Stimulated activated naive CD4-positive, alpha-beta T cell treated with Interleukin-2 at 50 U/mL for 16 hours (primary cell): ENCODE measurements around the gene GLG1.
"Not testable (repeated sequence)": the region's sequence is repeated elsewhere in the genome, so short reads cannot be mapped to it uniquely, and the experiment has no call there.

Experiments used
- DNase-seq: peaks from one replicate; lab custom pipeline; 2025; lab: John Stamatoyannopoulos, UW

The GLG1 gene

DNA sequence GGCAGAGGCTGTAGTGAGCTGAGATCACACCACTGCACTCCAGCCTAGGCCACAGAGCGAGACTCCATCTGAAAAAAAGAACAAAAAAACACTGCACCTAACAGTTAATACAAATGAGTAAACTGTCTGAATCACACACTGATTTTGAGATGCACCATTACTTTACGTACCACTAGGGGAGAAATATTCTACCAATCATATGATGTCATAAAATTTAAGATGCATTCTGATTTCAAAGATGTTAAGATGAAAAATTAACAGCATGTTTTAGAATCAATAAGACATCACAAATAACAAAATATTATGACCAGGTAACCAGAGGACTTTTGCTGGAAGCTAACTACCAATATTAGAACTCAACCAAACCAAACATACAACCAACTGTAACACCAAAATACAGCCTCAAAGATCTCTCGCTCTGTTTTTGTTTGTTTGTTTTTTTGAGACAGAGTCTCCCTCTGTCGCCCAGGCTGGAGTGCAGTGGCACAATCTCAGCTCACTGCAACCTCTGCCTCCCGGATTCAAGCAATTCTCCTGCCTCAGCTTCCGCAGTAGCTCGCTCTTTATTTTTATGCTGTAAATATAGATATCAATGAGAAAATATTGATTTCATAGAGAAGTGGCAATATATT lies 31.6 kb downstream of the GLG1 start:
- no peak for DNase-seq

- no peak for DNase-seq
Observed at GRCh38 chr16:74574146-74574545, 32.8 kb downstream of the GLG1 start.

GRCh38 chr16:74573622-74574021 lies 33.3 kb downstream of the GLG1 start:
- no peak for DNase-seq

DNA sequence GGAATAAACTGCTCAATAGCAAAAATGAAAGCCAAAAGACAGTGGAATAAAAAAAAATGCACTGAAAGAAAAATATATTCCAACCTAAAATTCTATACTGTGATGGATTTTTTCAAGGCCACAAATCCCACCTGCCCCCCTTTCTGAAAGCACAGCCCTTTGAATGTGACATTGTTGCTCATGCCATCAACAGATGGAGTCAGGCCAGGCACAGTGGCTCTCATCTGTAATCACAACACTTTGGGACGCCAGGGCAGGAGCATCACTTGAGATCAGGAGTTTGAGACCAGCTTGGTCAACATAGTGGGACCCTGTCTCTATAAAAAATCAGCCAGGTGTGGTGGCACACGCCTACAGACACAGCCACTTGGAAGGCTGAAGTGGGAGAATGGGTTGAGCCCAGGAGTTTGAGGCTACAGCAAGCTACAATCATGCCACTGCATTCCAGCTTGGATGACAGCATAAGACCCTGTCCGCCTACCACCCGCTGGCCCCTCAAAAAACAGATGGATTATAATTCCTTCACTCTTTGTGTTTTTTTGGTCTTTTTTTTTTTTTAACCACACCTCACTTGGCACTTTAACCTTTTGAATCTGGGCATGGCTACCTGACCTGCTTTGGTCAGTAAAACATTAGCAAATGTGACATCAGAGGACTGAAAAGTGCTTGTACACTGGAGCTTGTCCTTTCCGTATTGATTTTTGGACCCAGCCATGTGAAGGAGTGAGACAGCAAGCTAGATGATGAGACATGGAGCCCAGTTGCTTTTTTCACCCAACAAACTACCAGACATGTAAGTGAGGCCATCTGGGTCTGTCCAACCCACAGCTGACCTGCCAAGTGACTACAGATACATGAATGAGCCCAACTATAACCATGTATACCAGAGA lies 36.3 kb downstream of the GLG1 start:
- no peak for DNase-seq

- DNase-seq, result no peak
Observed at GRCh38 chr16:74568961-74569631, 37.8 kb downstream of the GLG1 start.

GRCh38 chr16:74567901-74568300 lies 39.0 kb downstream of the GLG1 start:
- DNase-seq, result no peak

DNA sequence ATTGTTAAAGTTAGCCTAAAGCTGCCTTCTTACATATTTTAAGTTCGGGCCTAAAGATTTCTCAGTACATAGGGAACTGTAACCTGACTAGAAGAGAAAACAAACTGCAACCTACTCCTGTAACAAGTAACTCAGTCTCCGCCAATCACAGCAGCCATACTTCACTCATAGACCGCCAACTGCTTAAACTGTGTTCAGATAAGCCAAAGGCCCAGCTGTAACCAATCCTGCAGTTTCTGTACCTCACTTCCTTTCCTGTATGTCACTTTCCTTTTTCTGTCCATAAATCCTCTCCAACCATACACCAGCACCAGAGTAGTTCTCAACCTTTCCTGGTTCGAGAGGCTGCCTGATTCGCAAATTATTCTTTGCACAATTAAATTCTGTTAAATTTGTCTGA lies 41.5 kb downstream of the GLG1 start:
- no peak for DNase-seq

- no peak for DNase-seq
Observed at GRCh38 chr16:74564451-74564984, 42.4 kb downstream of the GLG1 start.

DNA sequence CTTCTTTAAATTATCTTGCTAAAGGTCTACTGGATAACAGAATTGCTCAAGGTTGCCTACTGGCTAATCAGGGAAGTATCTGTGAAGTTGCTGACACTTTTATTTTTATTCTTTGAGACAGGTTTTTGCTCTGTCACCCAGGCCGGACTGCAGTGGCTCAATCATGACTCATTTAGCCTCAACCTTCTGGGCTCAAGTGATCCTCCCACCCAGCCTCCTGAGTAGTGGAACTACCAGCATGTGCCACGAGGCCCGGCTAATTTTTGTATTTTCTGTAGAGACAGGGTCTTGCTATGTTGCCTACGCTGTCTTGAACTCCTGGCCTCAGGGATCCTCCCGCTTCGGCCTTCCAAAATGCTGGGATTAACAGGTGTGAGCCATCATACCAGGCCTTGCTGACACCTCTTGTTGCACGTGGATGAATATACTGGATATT lies 43.1 kb downstream of the GLG1 start:
- DNase-seq, result no peak

DNA sequence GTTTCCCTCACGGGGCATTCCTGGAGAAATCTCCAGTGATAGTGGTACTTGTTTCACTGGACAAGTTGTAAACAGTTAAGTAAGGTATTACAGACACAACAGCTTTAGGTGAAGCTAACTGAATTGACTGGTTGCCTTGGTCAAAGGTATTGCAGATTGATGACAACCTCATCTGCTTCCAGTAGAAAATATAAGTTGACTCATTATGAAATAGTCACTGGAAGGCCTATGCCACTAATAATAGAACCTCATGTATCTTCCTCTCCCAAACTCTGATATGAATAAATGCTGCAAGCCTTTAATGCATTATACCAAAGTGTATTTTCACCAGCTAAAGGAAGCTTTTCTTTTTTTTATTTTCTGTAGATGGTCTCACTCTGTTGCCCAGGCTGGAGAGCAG lies 44.8 kb downstream of the GLG1 start:
- DNase-seq, result no peak

DNA sequence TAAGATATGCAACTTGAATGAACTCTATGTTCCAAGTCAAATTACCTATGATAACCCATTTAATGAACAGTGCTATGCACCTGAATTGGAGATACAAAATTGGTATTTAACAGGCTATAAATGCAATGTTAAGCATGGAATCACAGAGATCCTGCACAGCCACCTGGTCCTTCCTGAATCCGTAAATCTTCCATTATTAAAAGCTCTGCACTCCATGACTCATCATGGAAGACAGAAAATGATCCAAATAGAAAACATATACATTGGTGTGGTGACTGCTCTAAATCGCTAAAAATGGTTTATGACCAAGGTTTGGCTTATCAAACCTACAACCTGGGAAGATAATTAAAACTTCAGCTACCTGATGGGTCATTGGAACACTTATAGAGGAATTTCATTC lies 45.3 kb downstream of the GLG1 start:
- DNase-seq, result no peak

GRCh38 chr16:74560912-74561311 lies 46.0 kb downstream of the GLG1 start:
- no peak for DNase-seq

DNA sequence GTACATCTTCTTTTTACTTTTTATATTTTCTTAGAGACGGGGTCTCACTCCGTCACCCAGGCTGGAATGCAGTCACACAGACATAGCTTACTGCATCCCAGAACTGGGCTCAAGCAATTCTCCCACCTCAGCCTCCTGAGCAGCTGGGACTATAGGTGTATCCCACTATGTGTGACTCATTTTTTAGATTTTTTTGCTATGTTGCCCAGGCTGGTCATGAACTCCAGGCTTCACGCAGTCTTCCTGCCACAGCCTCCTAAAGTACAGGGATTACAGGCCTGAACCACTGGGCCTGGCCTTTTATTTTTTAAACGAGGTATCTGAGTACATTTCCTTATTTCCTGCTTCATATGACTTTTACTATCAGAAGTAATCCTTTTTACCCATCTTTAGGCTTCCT lies 48.0 kb downstream of the GLG1 start:
- DNase-seq, result no peak

DNA sequence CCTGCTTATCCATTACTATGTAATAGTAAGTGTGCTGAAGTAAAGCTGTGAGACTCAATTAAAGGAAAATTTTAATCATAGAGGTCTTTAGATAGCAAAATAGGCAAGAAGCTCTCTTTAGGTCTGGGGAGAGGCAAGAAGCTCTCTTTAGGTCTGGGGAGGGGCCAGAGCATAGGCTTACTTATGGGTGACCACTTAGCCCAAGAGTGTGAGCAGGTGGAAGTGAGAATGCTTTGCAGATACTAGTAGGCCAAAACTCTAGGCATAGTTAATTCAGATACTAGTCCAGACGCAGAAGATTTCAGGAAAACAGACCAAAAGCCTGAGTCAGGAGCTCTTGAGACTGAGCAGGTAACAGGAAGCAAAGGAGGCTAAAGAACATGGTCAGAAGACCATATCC lies 49.6 kb downstream of the GLG1 start:
- no peak for DNase-seq

GRCh38 chr16:74556375-74556922 lies 50.5 kb downstream of the GLG1 start:
- no peak for DNase-seq

DNA sequence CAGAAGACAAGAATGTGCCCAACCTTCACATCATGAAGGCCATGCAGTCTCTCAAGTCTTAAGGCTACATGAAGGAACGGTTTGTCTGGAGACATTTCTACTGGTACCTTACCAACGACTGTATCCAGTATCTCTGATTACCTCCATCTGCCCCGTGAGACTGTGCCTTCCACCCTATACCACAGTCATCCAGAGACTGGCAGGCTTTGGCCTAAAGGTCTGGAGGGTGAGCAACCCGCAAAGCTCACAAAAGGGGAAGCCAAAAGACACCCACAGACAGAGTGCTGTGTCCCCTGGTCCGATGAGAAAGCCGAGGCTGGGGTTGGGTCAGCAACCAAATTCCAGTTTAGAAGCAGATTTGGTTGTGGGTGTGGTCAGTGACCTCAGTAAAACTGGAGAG lies 54.6 kb downstream of the GLG1 start:
- DNase-seq, result not testable (repeated sequence)

DNA sequence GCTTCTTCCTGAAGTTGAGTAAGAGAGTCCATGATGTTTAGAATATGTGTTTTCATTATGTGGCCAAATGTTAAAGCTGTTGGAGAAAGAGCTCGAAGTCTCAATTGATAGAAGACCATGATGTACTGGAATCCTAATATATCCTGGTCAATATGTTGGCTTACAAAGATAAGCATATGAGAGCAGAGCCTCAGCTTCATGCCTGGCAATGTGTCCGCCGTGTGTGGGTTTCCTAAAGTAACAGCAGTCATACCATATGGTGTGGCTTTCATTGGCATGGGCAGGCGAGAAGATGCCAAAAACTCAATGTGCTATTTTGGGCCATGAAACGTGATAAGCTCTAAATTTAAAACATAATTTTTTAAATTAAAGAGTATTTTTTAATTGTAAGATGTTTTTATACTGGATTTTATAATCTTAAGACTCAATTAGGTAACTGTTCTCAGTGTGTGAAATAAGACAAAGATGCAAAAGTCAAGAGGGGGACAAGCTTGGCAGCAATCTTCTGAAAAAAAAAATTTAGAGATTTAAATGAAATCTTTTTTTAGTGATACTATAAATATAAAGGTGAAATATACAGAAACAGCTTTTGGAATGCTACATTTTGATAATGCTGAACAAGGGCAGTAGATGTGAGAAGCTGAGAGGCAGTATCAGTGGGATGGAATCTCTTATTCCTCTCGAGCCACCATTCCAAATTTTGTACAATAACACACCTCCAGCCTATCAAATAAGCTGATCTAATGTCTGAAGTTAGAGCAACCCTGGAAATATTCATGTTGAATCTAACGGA lies 56.5 kb downstream of the GLG1 start:
- DNase-seq, result not testable (repeated sequence)

GRCh38 chr16:74546112-74546511 lies 60.8 kb downstream of the GLG1 start:
- DNase-seq, result not testable (repeated sequence)

GRCh38 chr16:74542911-74543578 lies 63.9 kb downstream of the GLG1 start:
- not testable (repeated sequence) for DNase-seq

- DNase-seq, result not testable (repeated sequence)
Observed at GRCh38 chr16:74540663-74541062, 66.3 kb downstream of the GLG1 start.

DNA sequence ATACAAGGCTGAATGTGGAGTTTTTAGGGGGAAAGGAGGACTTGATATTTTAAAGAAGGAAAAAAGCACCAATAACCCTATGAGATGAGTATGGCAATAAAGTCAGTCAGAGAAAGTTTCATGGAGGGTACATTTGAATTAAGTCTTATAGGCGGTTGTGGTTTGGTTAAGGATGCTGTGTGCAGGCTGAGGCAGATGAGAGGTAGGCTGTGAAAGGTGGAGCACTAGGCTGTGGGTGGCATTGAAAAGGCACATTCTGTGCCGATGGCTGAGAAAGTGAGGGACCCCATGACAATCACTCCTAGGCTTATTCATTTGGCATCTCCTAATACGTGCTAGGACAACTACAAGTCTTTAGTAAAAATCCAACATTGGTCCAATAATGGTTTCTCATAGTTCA lies 68.1 kb downstream of the GLG1 start:
- DNase-seq, result not testable (repeated sequence)
